Nucleus accumbens (tissue), 56 donors: ENCODE measurements around the gene SPDEF.

Source experiments
- DNase-seq, 56 donors: peaks; one replicate each; lab custom pipeline; 2025; lab: John Stamatoyannopoulos, UW

SPDEF gene

GRCh38 chr6:34517966-34518365 lies 38.2 kb downstream of the SPDEF start:
- DNase-seq = no peak

- DNase-seq = no peak
These were observed 38.7 kb downstream of the SPDEF start for GRCh38 chr6:34517461-34517881.

GRCh38 chr6:34516391-34517324 lies 39.5 kb downstream of the SPDEF start:
- DNase-seq = no peak

- DNase-seq = peak in 5 of 56 donors; percentile 9 to 49 (median 25)
These were observed 40.4 kb downstream of the SPDEF start for GRCh38 chr6:34515473-34516387.

GRCh38 chr6:34514593-34515472 lies 41.3 kb downstream of the SPDEF start:
- DNase-seq = peak in 48 of 56 donors; percentile 12 to 93 (median 64)

- no peak for DNase-seq
These were observed 42.0 kb downstream of the SPDEF start for GRCh38 chr6:34514112-34514511.

GRCh38 chr6:34513646-34514045 lies 42.5 kb downstream of the SPDEF start:
- no peak for DNase-seq

- no peak for DNase-seq
These were observed 43.4 kb downstream of the SPDEF start for GRCh38 chr6:34512738-34513115.

- DNase-seq = no peak
These were observed 44.0 kb downstream of the SPDEF start for GRCh38 chr6:34511915-34512737.

GRCh38 chr6:34511214-34511914 lies 44.8 kb downstream of the SPDEF start:
- DNase-seq = peak in 6 of 56 donors; percentile 8 to 37 (median 20)

- no peak for DNase-seq
These were observed 45.8 kb downstream of the SPDEF start for GRCh38 chr6:34510299-34510698.

- DNase-seq = no peak
These were observed 46.3 kb downstream of the SPDEF start for GRCh38 chr6:34509782-34510181.

GRCh38 chr6:34508425-34508824 lies 47.7 kb downstream of the SPDEF start:
- no peak for DNase-seq

- DNase-seq = no peak
These were observed 49.4 kb downstream of the SPDEF start for GRCh38 chr6:34506718-34507117.

GRCh38 chr6:34497411-34497810 lies 58.7 kb downstream of the SPDEF start:
- DNase-seq = no peak

- no peak for DNase-seq
These were observed 59.9 kb downstream of the SPDEF start for GRCh38 chr6:34496103-34496685.

- DNase-seq = no peak
These were observed 61.2 kb downstream of the SPDEF start for GRCh38 chr6:34494973-34495372.

- no peak for DNase-seq
These were observed 62.8 kb downstream of the SPDEF start for GRCh38 chr6:34493344-34493743.
